ENCODE data around the gene GLI3. TPM values are rescaled to one million over a fixed set of nuclear protein-coding genes. Genes with fewer than 3 reads are reported as not detected.

The GLI3 gene
- total RNA-seq, 1 donor from 2014 or later, result 27.7 TPM

DNA sequence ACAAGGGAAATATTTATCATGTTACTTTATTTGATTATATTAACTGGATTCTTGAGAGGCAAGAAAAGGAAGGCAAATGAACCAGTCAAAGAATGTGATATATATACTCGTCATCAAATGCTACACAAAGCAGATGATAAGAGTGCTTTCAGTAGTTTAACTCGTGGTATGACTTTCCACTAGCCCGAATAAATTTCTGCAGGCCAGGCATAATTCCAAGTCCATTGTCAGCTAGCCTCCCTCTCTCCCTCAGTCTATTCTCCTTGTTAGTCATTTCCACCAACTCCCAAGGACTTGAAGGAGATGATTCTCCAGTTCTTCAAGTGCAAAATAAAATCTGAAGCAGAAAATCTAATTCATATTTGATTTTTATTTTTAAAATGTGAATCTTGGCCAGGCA is 190.5 kb downstream of the GLI3 start:
- DNase-seq (ENCODE audit: low read depth) (peak; percentile 72), FAIRE-seq (no peak)
- H3K4me1 Mint-ChIP-seq (ENCODE audit: low read depth, unreplicated experiment), result no peaks in the 10 kb centered on the region
- Histone ChIP-seq H3K9ac (ENCODE audit: low read length) (no peak overlapping the region), H3K79me2 (ENCODE audit: insufficient read depth, low read length) (no peaks in the 10 kb centered on the region), H3K36me3 (ENCODE audit: insufficient read depth, low read length) (no peaks in the 10 kb centered on the region), H3K4me3 (ENCODE audit: insufficient read depth, low read depth, low read length) (no peak overlapping the region), H2AFZ (ENCODE audit: low read depth, low read length) (no peak overlapping the region), H3K4me1 (ENCODE audit: insufficient read depth, low read length) (no peaks in the 10 kb centered on the region), H3K4me2 (ENCODE audit: low read length) (no peak overlapping the region), H4K20me1 (ENCODE audit: insufficient read depth, low read length) (no peaks in the 10 kb centered on the region), H3K9me3 (ENCODE audit: insufficient read depth, low read depth, low read length) (no peaks in the 10 kb centered on the region), H3K27ac (ENCODE audit: low read depth, low read length) (no peak overlapping the region), H3K27me3 (ENCODE audit: insufficient read depth, low read length) (no peaks in the 10 kb centered on the region)
- no peaks in the 10 kb centered on the region for H3K9me3 Mint-ChIP-seq (ENCODE audit: unreplicated experiment)
- H3K27me3 Mint-ChIP-seq (ENCODE audit: low read depth, unreplicated experiment), result no peaks in the 10 kb centered on the region
- no peak overlapping the region for H3K27ac Mint-ChIP-seq (ENCODE audit: unreplicated experiment)
- TF ChIP-seq, protein P1, sequence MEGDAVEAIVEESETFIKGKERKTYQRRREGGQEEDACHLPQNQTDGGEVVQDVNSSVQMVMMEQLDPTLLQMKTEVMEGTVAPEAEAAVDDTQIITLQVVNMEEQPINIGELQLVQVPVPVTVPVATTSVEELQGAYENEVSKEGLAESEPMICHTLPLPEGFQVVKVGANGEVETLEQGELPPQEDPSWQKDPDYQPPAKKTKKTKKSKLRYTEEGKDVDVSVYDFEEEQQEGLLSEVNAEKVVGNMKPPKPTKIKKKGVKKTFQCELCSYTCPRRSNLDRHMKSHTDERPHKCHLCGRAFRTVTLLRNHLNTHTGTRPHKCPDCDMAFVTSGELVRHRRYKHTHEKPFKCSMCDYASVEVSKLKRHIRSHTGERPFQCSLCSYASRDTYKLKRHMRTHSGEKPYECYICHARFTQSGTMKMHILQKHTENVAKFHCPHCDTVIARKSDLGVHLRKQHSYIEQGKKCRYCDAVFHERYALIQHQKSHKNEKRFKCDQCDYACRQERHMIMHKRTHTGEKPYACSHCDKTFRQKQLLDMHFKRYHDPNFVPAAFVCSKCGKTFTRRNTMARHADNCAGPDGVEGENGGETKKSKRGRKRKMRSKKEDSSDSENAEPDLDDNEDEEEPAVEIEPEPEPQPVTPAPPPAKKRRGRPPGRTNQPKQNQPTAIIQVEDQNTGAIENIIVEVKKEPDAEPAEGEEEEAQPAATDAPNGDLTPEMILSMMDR (IDR thresholded peaks at IDR 0.05; ENCODE audit: insufficient read depth, low read depth, low read length), result no peak
- no peak for TF ChIP-seq EZH2 (IDR thresholded peaks at IDR 0.05; ENCODE audit: insufficient read depth, low read length)
- peaks cover 10% of the 10 kb centered on the region for H3K36me3 Mint-ChIP-seq (ENCODE audit: low read depth, unreplicated experiment)
- H3K4me3 Mint-ChIP-seq (ENCODE audit: unreplicated experiment), result no peak overlapping the region

DNA sequence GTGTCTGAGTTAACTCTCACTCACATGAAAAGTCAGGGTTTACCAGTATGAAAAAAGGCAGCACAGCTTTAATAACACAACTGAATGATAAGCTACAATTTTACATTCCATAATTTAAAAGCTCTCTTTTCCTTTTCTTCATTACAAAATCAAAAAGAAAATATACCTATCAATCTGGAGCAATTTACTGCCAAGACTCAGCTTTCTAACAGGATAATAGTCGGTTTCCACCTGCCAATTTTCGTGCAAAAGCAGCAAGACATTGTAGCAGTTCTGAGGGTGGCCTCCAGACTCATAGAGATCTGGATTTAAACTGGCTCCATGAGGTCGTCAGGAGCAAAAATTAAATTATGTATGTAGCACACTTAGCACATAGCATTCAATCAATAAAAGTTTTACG is 191.0 kb downstream of the GLI3 start:
- Mint-ChIP-seq H3K27me3 (ENCODE audit: low read depth, unreplicated experiment) (no peaks in the 10 kb centered on the region), H3K27ac (ENCODE audit: unreplicated experiment) (no peak overlapping the region), H3K4me1 (ENCODE audit: low read depth, unreplicated experiment) (no peaks in the 10 kb centered on the region), H3K4me3 (ENCODE audit: unreplicated experiment) (no peak overlapping the region), H3K9me3 (ENCODE audit: unreplicated experiment) (no peaks in the 10 kb centered on the region), H3K36me3 (ENCODE audit: low read depth, unreplicated experiment) (peaks cover 7% of the 10 kb centered on the region)
- H3K4me1 ChIP-seq (ENCODE audit: insufficient read depth, low read length), result no peaks in the 10 kb centered on the region
- H3K27ac ChIP-seq (ENCODE audit: low read depth, low read length), result no peak overlapping the region
- FAIRE-seq (no peak), DNase-seq (ENCODE audit: low read depth) (no peak)
- no peaks in the 10 kb centered on the region for H4K20me1 ChIP-seq (ENCODE audit: insufficient read depth, low read length)
- no peak overlapping the region for H3K4me3 ChIP-seq (ENCODE audit: insufficient read depth, low read depth, low read length)
- no peak overlapping the region for H3K9ac ChIP-seq (ENCODE audit: low read length)
- H3K4me2 ChIP-seq (ENCODE audit: low read length), result no peak overlapping the region
- no peak for TF ChIP-seq EZH2 (IDR thresholded peaks at IDR 0.05; ENCODE audit: insufficient read depth, low read length)
- TF ChIP-seq, protein P1 (IDR thresholded peaks at IDR 0.05; ENCODE audit: insufficient read depth, low read depth, low read length), result no peak
- no peaks in the 10 kb centered on the region for H3K79me2 ChIP-seq (ENCODE audit: insufficient read depth, low read length)
- no peaks in the 10 kb centered on the region for H3K9me3 ChIP-seq (ENCODE audit: insufficient read depth, low read depth, low read length)
- no peaks in the 10 kb centered on the region for H3K36me3 ChIP-seq (ENCODE audit: insufficient read depth, low read length)
- no peak overlapping the region for H2AFZ ChIP-seq (ENCODE audit: low read depth, low read length)
- no peaks in the 10 kb centered on the region for H3K27me3 ChIP-seq (ENCODE audit: insufficient read depth, low read length)

DNA sequence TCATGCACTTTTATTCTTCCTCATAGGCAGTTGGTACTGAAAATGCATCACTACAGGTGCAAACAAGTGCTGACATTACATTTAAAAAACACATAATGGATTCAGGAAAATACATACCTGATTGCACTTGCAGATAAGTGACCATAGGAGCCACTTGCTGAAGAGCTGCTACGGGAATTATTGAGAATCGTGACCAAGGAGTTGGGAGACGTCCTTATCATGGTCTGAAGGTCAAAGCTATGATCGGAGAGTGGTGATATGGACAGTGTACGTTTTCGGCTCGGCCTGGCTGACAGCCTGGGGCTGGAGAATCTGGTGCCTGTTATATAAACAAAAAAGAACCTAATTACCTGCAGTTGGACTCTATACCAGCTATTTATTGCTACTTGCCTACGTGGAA is 197.1 kb downstream of the GLI3 start:
- Histone ChIP-seq H3K27ac (ENCODE audit: low read depth, low read length) (no peak overlapping the region), H3K36me3 (ENCODE audit: insufficient read depth, low read length) (no peaks in the 10 kb centered on the region), H3K9ac (ENCODE audit: low read length) (no peak overlapping the region), H4K20me1 (ENCODE audit: insufficient read depth, low read length) (no peaks in the 10 kb centered on the region), H3K79me2 (ENCODE audit: insufficient read depth, low read length) (no peaks in the 10 kb centered on the region), H3K9me3 (ENCODE audit: insufficient read depth, low read depth, low read length) (no peaks in the 10 kb centered on the region), H3K4me3 (ENCODE audit: insufficient read depth, low read depth, low read length) (no peak overlapping the region), H2AFZ (ENCODE audit: low read depth, low read length) (no peak overlapping the region), H3K4me1 (ENCODE audit: insufficient read depth, low read length) (no peaks in the 10 kb centered on the region), H3K4me2 (ENCODE audit: low read length) (no peak overlapping the region), H3K27me3 (ENCODE audit: insufficient read depth, low read length) (no peaks in the 10 kb centered on the region)
- Mint-ChIP-seq H3K27me3 (ENCODE audit: low read depth, unreplicated experiment) (no peaks in the 10 kb centered on the region), H3K4me1 (ENCODE audit: low read depth, unreplicated experiment) (no peaks in the 10 kb centered on the region), H3K27ac (ENCODE audit: unreplicated experiment) (no peak overlapping the region), H3K36me3 (ENCODE audit: low read depth, unreplicated experiment) (no peaks in the 10 kb centered on the region), H3K9me3 (ENCODE audit: unreplicated experiment) (no peaks in the 10 kb centered on the region), H3K4me3 (ENCODE audit: unreplicated experiment) (no peak overlapping the region)
- FAIRE-seq (no peak), DNase-seq (ENCODE audit: low read depth) (no peak)
- no peak for TF ChIP-seq EZH2 (IDR thresholded peaks at IDR 0.05; ENCODE audit: insufficient read depth, low read length)
- TF ChIP-seq, protein P1 (IDR thresholded peaks at IDR 0.05; ENCODE audit: insufficient read depth, low read depth, low read length), result no peak
